Astrocyte of the hippocampus (primary cell): Measurements from ENCODE around the gene ATP6V1G2.
"Not testable (repeated sequence)": the region's sequence is repeated elsewhere in the genome, so short reads cannot be mapped to it uniquely, and the experiment has no call there.

Experiments
- DNase-seq: peaks from one replicate; pipeline ENCODE4 v3.0.0; 2011; ENCODE audit warnings: low read depth, low spot score

The ATP6V1G2 gene

DNA sequence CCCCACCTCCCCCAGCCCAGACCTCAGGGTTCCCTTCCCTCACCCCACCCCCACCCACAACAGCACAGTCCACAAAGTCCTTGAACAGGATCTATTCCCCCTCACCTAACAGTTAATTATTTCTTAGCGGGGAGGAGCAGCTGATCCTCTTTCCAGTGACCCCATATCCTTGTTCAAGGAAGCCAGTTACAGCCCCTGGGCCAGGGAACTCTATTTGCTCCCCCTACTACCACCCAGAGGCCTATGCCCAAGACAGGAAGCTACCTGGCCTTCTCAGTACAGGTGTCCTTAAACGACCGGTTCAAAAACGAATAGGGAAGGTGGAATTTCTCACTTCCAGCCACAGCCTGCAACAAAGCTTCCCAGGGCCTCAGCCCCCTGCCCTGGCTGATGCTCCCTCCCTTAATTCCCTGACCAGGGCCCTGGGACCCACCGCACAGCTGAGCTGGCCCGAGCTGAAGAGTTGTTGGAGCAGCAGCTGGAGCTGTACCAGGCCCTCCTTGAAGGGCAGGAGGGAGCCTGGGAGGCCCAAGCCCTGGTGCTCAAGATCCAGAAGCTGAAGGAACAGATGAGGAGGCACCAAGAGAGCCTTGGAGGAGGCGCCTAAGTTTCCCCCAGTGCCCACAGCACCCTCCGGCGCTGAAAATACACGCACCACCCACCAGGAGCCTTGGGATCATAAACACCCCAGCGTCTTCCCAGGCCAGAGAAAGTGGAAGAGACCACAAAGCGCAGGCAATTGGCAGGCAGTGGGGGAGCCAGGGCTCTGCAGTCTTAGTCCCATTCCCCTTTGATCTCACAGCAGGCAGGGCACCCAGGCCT is 16.9 kb downstream of the ATP6V1G2 start:
- DNase-seq: peak; percentile 26

GRCh38 chr6:31528821-31529328 is 17.5 kb downstream of the ATP6V1G2 start, which contains the start of gene MCCD1:
Gene MCCD1 (plus strand): TSS chr6:31528962. CDS start chr6:31529015, 53 bp downstream.
- DNase-seq: no peak

DNA sequence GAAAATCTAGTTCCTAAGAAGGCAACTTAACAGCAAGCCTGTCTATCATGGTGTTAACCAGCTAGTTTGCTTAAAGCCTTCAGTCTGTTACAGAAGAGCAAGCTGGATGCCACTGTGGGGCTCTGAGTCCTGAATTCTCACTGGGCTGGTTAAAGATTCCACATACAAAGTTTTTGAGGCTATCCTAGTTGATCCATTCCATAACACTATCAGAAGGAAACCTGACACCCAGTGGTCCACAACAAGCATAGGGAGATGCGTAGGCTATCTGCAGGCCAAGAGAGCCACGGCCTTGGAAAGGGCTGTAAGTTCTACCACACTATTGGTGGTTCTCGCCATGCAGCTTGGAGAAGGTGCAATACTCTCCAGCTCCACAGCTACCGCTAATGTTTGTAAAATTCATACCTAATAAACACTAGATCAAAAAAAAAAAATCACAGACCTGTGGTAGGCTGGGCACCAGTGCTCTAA is 18.1 kb downstream of the ATP6V1G2 start:
- DNase-seq: no peak

- DNase-seq: peak; percentile 15
Observed at GRCh38 chr6:31525932-31526591, 20.3 kb downstream of the ATP6V1G2 start.

GRCh38 chr6:31525553-31525931 is 20.9 kb downstream of the ATP6V1G2 start:
- DNase-seq: no peak

GRCh38 chr6:31521835-31522234 is 24.6 kb downstream of the ATP6V1G2 start:
- DNase-seq: no peak

DNA sequence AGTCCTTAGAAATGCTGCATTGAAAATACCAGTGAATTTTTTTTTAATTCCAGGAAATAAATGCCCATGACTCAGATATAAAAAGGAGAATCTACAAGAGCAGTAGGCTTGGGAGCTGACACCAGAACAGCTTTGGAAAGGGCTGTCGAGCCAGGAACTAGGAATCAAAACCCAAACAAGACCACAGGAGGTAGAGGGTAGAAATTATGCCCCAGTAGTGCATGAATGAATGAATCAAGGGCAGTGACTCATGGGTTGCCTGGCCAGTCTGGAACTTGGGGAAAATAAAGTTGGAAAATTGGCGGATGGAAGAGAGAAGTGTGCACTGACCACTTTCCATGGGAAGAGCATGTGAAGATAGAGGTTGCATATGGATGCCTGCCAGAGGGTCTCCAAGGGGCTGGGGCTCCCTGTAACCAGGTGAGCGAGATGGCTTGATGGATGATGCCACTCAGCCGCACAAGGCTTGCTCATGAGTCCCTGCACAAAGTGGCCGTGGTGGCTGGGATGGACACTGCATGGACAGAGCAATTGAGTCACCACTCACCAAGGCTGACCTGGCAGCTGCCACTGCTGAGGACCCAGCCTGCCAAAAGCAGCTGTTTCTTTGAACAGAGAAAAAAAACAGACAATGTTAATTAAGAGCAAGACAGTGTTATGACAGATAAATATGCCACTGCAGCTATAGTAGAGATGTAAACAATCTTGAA is 32.8 kb downstream of the ATP6V1G2 start:
- no peak for DNase-seq

DNA sequence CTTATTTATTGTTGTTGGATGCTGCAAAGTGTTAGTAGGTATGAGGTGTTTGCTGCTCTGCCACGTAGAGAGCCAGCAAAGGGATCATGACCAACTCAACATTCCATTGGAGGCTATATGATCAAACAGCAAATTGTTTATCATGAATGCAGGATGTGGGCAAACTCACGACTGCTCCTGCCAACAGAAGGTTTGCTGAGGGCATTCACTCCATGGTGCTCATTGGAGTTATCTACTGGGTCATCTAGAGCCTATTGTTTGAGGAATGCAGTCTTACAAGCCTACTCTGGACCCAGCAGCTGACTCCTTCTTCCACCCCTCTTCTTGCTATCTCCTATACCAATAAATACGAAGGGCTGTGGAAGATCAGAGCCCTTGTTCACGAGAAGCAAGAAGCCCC is 36.4 kb downstream of the ATP6V1G2 start:
- DNase-seq: no peak

DNA sequence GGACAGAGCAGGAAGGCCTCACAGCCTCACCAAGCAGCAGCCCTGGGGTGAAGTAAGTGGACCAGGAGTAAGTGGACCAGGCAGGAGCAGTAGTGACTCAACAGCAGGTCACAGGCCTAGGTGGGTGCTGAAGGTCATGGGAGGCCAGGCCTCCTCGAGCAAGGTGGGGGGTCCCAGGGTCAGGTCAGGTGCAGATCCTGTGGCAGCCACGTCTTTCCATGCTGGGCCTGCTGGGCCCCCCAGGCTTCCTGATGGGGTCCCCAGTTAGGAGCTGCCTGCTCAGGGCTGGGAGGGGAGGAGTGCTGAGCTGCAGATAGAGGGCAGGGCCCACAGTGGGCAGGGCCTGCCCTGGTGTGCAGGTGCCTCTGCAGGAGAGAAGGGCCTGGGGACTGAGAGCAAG is 37.4 kb downstream of the ATP6V1G2 start:
- not testable (repeated sequence) for DNase-seq

DNA sequence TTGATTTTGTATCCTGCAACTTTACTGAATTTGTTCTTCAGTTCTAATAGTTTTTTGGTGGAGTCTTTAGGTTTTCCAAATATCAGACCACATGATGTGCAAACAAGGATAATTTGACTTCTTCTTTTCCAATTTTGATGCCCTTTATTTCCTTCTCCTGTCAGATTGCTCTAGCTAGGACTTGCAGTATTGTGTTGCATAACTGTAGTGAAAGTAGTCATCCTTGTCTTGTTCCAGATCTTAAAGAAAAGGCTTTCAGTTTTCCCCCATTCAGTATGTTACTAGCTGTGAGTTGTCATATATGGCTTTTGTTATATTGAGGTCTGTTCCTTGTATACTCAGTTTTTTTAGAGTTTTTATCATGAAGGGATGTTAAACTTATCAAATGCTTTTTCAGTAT is 43.8 kb downstream of the ATP6V1G2 start:
- DNase-seq: no peak

GRCh38 chr6:31499648-31500047 is 46.8 kb downstream of the ATP6V1G2 start:
- not testable (repeated sequence) for DNase-seq

GRCh38 chr6:31498748-31499147 is 47.7 kb downstream of the ATP6V1G2 start:
- peak; percentile 29 for DNase-seq

- peak; percentile 80 for DNase-seq
Observed at GRCh38 chr6:31497531-31498476, 48.6 kb downstream of the ATP6V1G2 start, which contains the start of gene MICB. Gene MICB (plus strand): TSS chr6:31498145. CDS start chr6:31498194, 49 bp downstream.

- not testable (repeated sequence) for DNase-seq
Observed at GRCh38 chr6:31496826-31497225, 49.6 kb downstream of the ATP6V1G2 start.

GRCh38 chr6:31495580-31495979 is 50.8 kb downstream of the ATP6V1G2 start:
- no peak for DNase-seq
